Ishikawa (cell line): Measurements from ENCODE around the gene LPAR6.

Experiments used
- CEBPB ChIP-seq: IDR thresholded peaks from 2 replicates; pipeline ENCODE4 v1.6.1; 2012
- CREB1 ChIP-seq: IDR thresholded peaks from 2 replicates; pipeline ENCODE4 v1.6.1; 2012; ENCODE audit warnings: low read depth
- EGR1 ChIP-seq: IDR thresholded peaks from 2 replicates; pipeline ENCODE4 v1.6.1; 2012
- EP300 ChIP-seq: IDR thresholded peaks from 2 replicates; pipeline ENCODE4 v1.6.1; 2012; ENCODE audit warnings: borderline replicate concordance
- FOXM1 ChIP-seq: IDR thresholded peaks from 2 replicates; pipeline ENCODE4 v1.6.1; 2012; ENCODE audit warnings: low read depth, borderline replicate concordance
- MAX ChIP-seq: IDR thresholded peaks from 2 replicates; pipeline ENCODE4 v1.6.1; 2012
- NFIC ChIP-seq: IDR thresholded peaks from 2 replicates; pipeline ENCODE4 v1.6.1; 2012
- RAD21 ChIP-seq: IDR thresholded peaks from 2 replicates; pipeline ENCODE4 v1.6.1; 2012; ENCODE audit warnings: low read depth
- REST ChIP-seq: IDR thresholded peaks from 2 replicates; pipeline ENCODE4 v1.6.1; 2012; ENCODE audit warnings: low read depth, mild to moderate bottlenecking
- TAF1 ChIP-seq: IDR thresholded peaks from 2 replicates; pipeline ENCODE4 v1.6.1; 2012; ENCODE audit warnings: low read depth, mild to moderate bottlenecking
- TCF12 ChIP-seq: IDR thresholded peaks from 2 replicates; pipeline ENCODE4 v1.6.1; 2012; ENCODE audit warnings: low read depth
- TEAD4 ChIP-seq: IDR thresholded peaks from 2 replicates; pipeline ENCODE4 v1.6.1; 2012
- USF1 ChIP-seq: IDR thresholded peaks from 2 replicates; pipeline ENCODE4 v1.6.1; 2012
- YY1 ChIP-seq: IDR thresholded peaks from 2 replicates; pipeline ENCODE4 v1.6.1; 2012; ENCODE audit warnings: low read depth
- ZBTB7A ChIP-seq: IDR thresholded peaks from 2 replicates; pipeline ENCODE4 v1.6.1; 2012; ENCODE audit warnings: low read depth

The LPAR6 gene

GRCh38 chr13:48370815-48371214, 42.1 kb downstream of the LPAR6 start:
- no peak for TF ChIP-seq CREB1
- TF ChIP-seq RAD21, result no peak
- no peak for TF ChIP-seq YY1
- TF ChIP-seq EP300, result no peak
- no peak for TF ChIP-seq USF1
- TF ChIP-seq ZBTB7A, result no peak

- TF ChIP-seq EP300, result no peak
- no peak for TF ChIP-seq CEBPB
- TF ChIP-seq ZBTB7A, result no peak
- no peak for TF ChIP-seq CREB1
- no peak for TF ChIP-seq TAF1
- no peak for TF ChIP-seq MAX
- no peak for TF ChIP-seq YY1
- no peak for TF ChIP-seq FOXM1
- TF ChIP-seq RAD21, result no peak
- no peak for TF ChIP-seq REST
- no peak for TF ChIP-seq TEAD4
- no peak for TF ChIP-seq USF1
- TF ChIP-seq TCF12, result no peak
- no peak for TF ChIP-seq EGR1
- TF ChIP-seq NFIC, result no peak
Measured at GRCh38 chr13:48369988-48370387, 42.9 kb downstream of the LPAR6 start.
